ENCODE data around the gene CEACAM19. TPM values are rescaled to one million over a fixed set of nuclear protein-coding genes. Genes with fewer than 3 reads are reported as not detected.

Gene CEACAM19
- total RNA-seq, 1 donor from 2014 or later = 2.6 TPM

- H3K9ac ChIP-seq (ENCODE audit: low read depth in 1 of 3, low read length in 3 of 3) = no peak overlapping the region
- no peak overlapping the region for H3K4me3 ChIP-seq (ENCODE audit: low read length in 3 of 3)
- no peak overlapping the region for H3K27ac ChIP-seq (ENCODE audit: low read depth, low read length)
- no peaks in the 10 kb centered on the region for H3K27me3 ChIP-seq (ENCODE audit: control insufficient read depth in 3 of 3, insufficient read depth in 3 of 3, low read length in 3 of 3)
- H3K9me3 ChIP-seq (ENCODE audit: control insufficient read depth in 3 of 3, low read length in 3 of 3) = no peaks in the 10 kb centered on the region
- H3K36me3 ChIP-seq (ENCODE audit: control insufficient read depth in 3 of 3, insufficient read depth in 3 of 3, low read length in 3 of 3) = no peaks in the 10 kb centered on the region
- peaks cover 17 to 23% (median 18%) of the 10 kb centered on the region in 3 donors for H3K4me1 ChIP-seq (ENCODE audit: control insufficient read depth in 3 of 3, insufficient read depth in 3 of 3, low read length in 3 of 3)
Observed at GRCh38 chr19:44728178-44728577, 56.9 kb downstream of the CEACAM19 start.

- H3K4me3 ChIP-seq (ENCODE audit: low read length in 3 of 3) = no peak overlapping the region
Observed at GRCh38 chr19:44729516-44730033, 58.3 kb downstream of the CEACAM19 start.

GRCh38 chr19:44731081-44731480, 59.8 kb downstream of the CEACAM19 start:
- Histone ChIP-seq H3K36me3 (ENCODE audit: control insufficient read depth in 3 of 3, insufficient read depth in 3 of 3, low read length in 3 of 3) (no peaks in the 10 kb centered on the region), H3K4me1 (ENCODE audit: control insufficient read depth in 3 of 3, insufficient read depth in 3 of 3, low read length in 3 of 3) (no peaks in the 10 kb centered on the region), H3K9ac (ENCODE audit: low read depth in 1 of 3, low read length in 3 of 3) (no peak overlapping the region), H3K4me3 (ENCODE audit: low read length in 3 of 3) (no peak overlapping the region), H3K27me3 (ENCODE audit: control insufficient read depth in 3 of 3, insufficient read depth in 3 of 3, low read length in 3 of 3) (no peaks in the 10 kb centered on the region), H3K27ac (ENCODE audit: low read depth, low read length) (no peak overlapping the region), H3K9me3 (ENCODE audit: control insufficient read depth in 3 of 3, low read length in 3 of 3) (no peaks in the 10 kb centered on the region)

More at GRCh38 chr19:44729516-44730033, 58.3 kb downstream of the CEACAM19 start:
- Histone ChIP-seq H3K9me3 (ENCODE audit: control insufficient read depth in 3 of 3, low read length in 3 of 3) (no peaks in the 10 kb centered on the region), H3K36me3 (ENCODE audit: control insufficient read depth in 3 of 3, insufficient read depth in 3 of 3, low read length in 3 of 3) (no peaks in the 10 kb centered on the region), H3K4me1 (ENCODE audit: control insufficient read depth in 3 of 3, insufficient read depth in 3 of 3, low read length in 3 of 3) (peaks cover 8 to 10% (median 9%) of the 10 kb centered on the region in 3 donors), H3K9ac (ENCODE audit: low read depth in 1 of 3, low read length in 3 of 3) (no peak overlapping the region), H3K27me3 (ENCODE audit: control insufficient read depth in 3 of 3, insufficient read depth in 3 of 3, low read length in 3 of 3) (no peaks in the 10 kb centered on the region), H3K27ac (ENCODE audit: low read depth, low read length) (no peak overlapping the region)

- Histone ChIP-seq H3K27ac (ENCODE audit: low read depth, low read length) (no peak overlapping the region), H3K4me1 (ENCODE audit: control insufficient read depth in 3 of 3, insufficient read depth in 3 of 3, low read length in 3 of 3) (no peaks in the 10 kb centered on the region), H3K9ac (ENCODE audit: low read depth in 1 of 3, low read length in 3 of 3) (no peak overlapping the region), H3K27me3 (ENCODE audit: control insufficient read depth in 3 of 3, insufficient read depth in 3 of 3, low read length in 3 of 3) (no peaks in the 10 kb centered on the region), H3K36me3 (ENCODE audit: control insufficient read depth in 3 of 3, insufficient read depth in 3 of 3, low read length in 3 of 3) (no peaks in the 10 kb centered on the region), H3K4me3 (ENCODE audit: low read length in 3 of 3) (no peak overlapping the region), H3K9me3 (ENCODE audit: control insufficient read depth in 3 of 3, low read length in 3 of 3) (no peaks in the 10 kb centered on the region)
Observed at GRCh38 chr19:44731622-44732021, 60.3 kb downstream of the CEACAM19 start.

GRCh38 chr19:44732235-44733014, 61.1 kb downstream of the CEACAM19 start:
- Histone ChIP-seq H3K4me1 (ENCODE audit: control insufficient read depth in 3 of 3, insufficient read depth in 3 of 3, low read length in 3 of 3) (no peaks in the 10 kb centered on the region), H3K9me3 (ENCODE audit: control insufficient read depth in 3 of 3, low read length in 3 of 3) (no peaks in the 10 kb centered on the region), H3K4me3 (ENCODE audit: low read length in 3 of 3) (no peak overlapping the region), H3K36me3 (ENCODE audit: control insufficient read depth in 3 of 3, insufficient read depth in 3 of 3, low read length in 3 of 3) (no peaks in the 10 kb centered on the region), H3K27ac (ENCODE audit: low read depth, low read length) (no peak overlapping the region), H3K27me3 (ENCODE audit: control insufficient read depth in 3 of 3, insufficient read depth in 3 of 3, low read length in 3 of 3) (no peaks in the 10 kb centered on the region), H3K9ac (ENCODE audit: low read depth in 1 of 3, low read length in 3 of 3) (no peak overlapping the region)

Small RNA genes lying within 50 kb of the gene (small RNA-seq; reads per million reads assigned to genes)
- gene RF00285 = not detected

Other genes with a start within 250 kb of the CEACAM19 start
- 6.8 TPM for gene ZNF229, start 223.0 kb upstream of the CEACAM19 start, total RNA-seq
- 5.7 TPM for gene ZNF180, start 171.0 kb upstream of the CEACAM19 start, total RNA-seq
- gene CEACAM20, start 141.8 kb upstream of the CEACAM19 start, total RNA-seq = not detected
- gene IGSF23, start 57.9 kb upstream of the CEACAM19 start, total RNA-seq = not detected
- 15.7 TPM for gene PVR, start 27.6 kb upstream of the CEACAM19 start, total RNA-seq
- gene CEACAM16, start 27.7 kb downstream of the CEACAM19 start, total RNA-seq = 1.0 TPM
- 3.1 TPM for gene BCL3, start 77.2 kb downstream of the CEACAM19 start, total RNA-seq
- gene CBLC, start 106.4 kb downstream of the CEACAM19 start, total RNA-seq = not detected
- gene BCAM, start 137.6 kb downstream of the CEACAM19 start, total RNA-seq = 89.8 TPM
- 31.8 TPM for gene NECTIN2, start 174.8 kb downstream of the CEACAM19 start, total RNA-seq
- 22.4 TPM for gene TOMM40, start 219.8 kb downstream of the CEACAM19 start, total RNA-seq
- 93.9 TPM for gene APOE, start 234.3 kb downstream of the CEACAM19 start, total RNA-seq
- gene APOC1, start 243.1 kb downstream of the CEACAM19 start, total RNA-seq = 5.7 TPM